ENCODE results near the gene FILIP1L. TPM values are rescaled to one million over a fixed set of nuclear protein-coding genes. Genes with fewer than 3 reads are reported as not detected.

Gene FILIP1L
- total and polyA plus RNA-seq, 2 of the 13 experiments (the other 11 are each of a cell fraction or from before 2014, with no cell fraction given): 8.1 to 187 TPM

DNA sequence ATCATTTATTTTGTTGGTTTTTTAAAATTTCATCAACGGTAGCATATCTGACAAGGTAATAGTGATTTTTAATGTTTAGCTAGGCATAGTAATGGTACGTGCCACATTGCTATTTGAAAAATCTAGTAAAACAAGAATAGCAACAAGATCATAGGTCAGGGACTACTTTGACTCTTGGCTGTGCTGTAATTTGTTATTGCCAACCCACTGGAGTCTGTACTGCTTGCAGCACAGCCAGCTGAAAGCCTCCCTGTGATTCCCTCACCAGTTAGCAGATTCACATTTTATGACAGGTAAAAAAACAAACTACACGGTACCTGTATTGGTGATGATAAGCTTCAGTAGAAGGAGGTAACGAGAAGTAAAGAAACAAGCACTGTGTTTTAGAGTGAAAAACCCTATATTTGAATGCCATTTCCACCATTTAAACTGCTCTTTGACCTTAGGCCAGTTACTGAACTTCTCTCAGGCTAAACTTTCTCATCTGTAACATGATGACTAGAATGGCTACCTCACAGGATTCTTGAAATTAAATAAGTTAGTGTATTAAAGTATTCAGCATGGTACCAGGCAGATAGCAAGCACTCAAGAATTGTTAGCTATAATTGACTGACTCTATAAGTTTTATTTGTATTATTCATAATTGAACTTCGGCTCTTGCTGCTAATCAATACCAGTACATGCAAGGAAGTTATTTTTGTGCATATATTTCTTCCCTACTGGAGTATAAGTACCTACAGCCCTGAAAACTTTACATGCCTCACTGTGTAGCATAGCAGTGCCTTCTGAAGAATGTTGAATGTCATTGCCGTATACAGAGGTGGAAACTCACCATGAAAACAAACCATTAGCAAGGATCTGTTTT, 16.1 kb downstream of the FILIP1L start (continued):
- TF ChIP-seq ZNF232 (CRISPR knock-in tag; IDR thresholded peaks at IDR 0.05; ENCODE audit: borderline replicate concordance) (no peak), TCF7 (IDR thresholded peaks at IDR 0.05; ENCODE audit: low read depth) (0 out of 2 replicates have a peak, but pooled peaks have one; percentile 20), IKZF1 (IDR thresholded peaks at IDR 0.05) (no peak), ADNP (CRISPR knock-in tag; IDR thresholded peaks at IDR 0.05) (no peak), KLF12 (CRISPR knock-in tag; IDR thresholded peaks at IDR 0.05; ENCODE audit: borderline replicate concordance) (no peak), GFI1 (CRISPR knock-in tag; IDR thresholded peaks at IDR 0.05; ENCODE audit: borderline replicate concordance) (no peak), NCOA2 (CRISPR knock-in tag; IDR thresholded peaks at IDR 0.05) (peak; percentile 57), MAFF (IDR thresholded peaks at IDR 0.05; ENCODE audit: low read depth, low read length) (no peak), PHF21A (CRISPR knock-in tag; IDR thresholded peaks at IDR 0.05) (peak; percentile 39; the same call in 1 of the 2 replicates), ZNF557 (CRISPR knock-in tag; IDR thresholded peaks at IDR 0.05) (no peak), RFXANK (CRISPR knock-in tag; IDR thresholded peaks at IDR 0.05) (no peak), SRY (CRISPR knock-in tag; IDR thresholded peaks at IDR 0.05) (no peak), ZNF160 (CRISPR knock-in tag; IDR thresholded peaks at IDR 0.05) (no peak), IKZF4 (CRISPR knock-in tag; IDR thresholded peaks at IDR 0.05; ENCODE audit: borderline replicate concordance, low read depth, not compliant biosample characterization) (no peak), FOXJ3 (CRISPR knock-in tag; IDR thresholded peaks at IDR 0.05; ENCODE audit: borderline replicate concordance) (peak; percentile 24; the same call in 1 of the 2 replicates), ZKSCAN8 (CRISPR knock-in tag; IDR thresholded peaks at IDR 0.05; ENCODE audit: borderline replicate concordance) (no peak; the same call in 1 of the 2 replicates)
- TF ChIP-seq, protein P1, sequence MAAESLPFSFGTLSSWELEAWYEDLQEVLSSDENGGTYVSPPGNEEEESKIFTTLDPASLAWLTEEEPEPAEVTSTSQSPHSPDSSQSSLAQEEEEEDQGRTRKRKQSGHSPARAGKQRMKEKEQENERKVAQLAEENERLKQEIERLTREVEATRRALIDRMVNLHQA (CRISPR knock-in tag; IDR thresholded peaks at IDR 0.05): no peak
- TF ChIP-seq, protein P2, sequence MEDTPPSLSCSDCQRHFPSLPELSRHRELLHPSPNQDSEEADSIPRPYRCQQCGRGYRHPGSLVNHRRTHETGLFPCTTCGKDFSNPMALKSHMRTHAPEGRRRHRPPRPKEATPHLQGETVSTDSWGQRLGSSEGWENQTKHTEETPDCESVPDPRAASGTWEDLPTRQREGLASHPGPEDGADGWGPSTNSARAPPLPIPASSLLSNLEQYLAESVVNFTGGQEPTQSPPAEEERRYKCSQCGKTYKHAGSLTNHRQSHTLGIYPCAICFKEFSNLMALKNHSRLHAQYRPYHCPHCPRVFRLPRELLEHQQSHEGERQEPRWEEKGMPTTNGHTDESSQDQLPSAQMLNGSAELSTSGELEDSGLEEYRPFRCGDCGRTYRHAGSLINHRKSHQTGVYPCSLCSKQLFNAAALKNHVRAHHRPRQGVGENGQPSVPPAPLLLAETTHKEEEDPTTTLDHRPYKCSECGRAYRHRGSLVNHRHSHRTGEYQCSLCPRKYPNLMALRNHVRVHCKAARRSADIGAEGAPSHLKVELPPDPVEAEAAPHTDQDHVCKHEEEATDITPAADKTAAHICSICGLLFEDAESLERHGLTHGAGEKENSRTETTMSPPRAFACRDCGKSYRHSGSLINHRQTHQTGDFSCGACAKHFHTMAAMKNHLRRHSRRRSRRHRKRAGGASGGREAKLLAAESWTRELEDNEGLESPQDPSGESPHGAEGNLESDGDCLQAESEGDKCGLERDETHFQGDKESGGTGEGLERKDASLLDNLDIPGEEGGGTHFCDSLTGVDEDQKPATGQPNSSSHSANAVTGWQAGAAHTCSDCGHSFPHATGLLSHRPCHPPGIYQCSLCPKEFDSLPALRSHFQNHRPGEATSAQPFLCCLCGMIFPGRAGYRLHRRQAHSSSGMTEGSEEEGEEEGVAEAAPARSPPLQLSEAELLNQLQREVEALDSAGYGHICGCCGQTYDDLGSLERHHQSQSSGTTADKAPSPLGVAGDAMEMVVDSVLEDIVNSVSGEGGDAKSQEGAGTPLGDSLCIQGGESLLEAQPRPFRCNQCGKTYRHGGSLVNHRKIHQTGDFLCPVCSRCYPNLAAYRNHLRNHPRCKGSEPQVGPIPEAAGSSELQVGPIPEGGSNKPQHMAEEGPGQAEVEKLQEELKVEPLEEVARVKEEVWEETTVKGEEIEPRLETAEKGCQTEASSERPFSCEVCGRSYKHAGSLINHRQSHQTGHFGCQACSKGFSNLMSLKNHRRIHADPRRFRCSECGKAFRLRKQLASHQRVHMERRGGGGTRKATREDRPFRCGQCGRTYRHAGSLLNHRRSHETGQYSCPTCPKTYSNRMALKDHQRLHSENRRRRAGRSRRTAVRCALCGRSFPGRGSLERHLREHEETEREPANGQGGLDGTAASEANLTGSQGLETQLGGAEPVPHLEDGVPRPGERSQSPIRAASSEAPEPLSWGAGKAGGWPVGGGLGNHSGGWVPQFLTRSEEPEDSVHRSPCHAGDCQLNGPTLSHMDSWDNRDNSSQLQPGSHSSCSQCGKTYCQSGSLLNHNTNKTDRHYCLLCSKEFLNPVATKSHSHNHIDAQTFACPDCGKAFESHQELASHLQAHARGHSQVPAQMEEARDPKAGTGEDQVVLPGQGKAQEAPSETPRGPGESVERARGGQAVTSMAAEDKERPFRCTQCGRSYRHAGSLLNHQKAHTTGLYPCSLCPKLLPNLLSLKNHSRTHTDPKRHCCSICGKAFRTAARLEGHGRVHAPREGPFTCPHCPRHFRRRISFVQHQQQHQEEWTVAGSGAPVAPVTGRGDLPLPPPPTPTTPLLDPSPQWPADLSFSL (CRISPR knock-in tag; IDR thresholded peaks at IDR 0.05): no peak
- TF ChIP-seq, protein P3, sequence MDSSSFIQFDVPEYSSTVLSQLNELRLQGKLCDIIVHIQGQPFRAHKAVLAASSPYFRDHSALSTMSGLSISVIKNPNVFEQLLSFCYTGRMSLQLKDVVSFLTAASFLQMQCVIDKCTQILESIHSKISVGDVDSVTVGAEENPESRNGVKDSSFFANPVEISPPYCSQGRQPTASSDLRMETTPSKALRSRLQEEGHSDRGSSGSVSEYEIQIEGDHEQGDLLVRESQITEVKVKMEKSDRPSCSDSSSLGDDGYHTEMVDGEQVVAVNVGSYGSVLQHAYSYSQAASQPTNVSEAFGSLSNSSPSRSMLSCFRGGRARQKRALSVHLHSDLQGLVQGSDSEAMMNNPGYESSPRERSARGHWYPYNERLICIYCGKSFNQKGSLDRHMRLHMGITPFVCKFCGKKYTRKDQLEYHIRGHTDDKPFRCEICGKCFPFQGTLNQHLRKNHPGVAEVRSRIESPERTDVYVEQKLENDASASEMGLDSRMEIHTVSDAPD (CRISPR knock-in tag; IDR thresholded peaks at IDR 0.05): no peak
- TF ChIP-seq, protein P4, sequence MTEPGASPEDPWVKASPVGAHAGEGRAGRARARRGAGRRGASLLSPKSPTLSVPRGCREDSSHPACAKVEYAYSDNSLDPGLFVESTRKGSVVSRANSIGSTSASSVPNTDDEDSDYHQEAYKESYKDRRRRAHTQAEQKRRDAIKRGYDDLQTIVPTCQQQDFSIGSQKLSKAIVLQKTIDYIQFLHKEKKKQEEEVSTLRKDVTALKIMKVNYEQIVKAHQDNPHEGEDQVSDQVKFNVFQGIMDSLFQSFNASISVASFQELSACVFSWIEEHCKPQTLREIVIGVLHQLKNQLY (CRISPR knock-in tag; IDR thresholded peaks at IDR 0.05): no peak
- TF ChIP-seq, protein P5, sequence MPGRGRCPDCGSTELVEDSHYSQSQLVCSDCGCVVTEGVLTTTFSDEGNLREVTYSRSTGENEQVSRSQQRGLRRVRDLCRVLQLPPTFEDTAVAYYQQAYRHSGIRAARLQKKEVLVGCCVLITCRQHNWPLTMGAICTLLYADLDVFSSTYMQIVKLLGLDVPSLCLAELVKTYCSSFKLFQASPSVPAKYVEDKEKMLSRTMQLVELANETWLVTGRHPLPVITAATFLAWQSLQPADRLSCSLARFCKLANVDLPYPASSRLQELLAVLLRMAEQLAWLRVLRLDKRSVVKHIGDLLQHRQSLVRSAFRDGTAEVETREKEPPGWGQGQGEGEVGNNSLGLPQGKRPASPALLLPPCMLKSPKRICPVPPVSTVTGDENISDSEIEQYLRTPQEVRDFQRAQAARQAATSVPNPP (CRISPR knock-in tag; IDR thresholded peaks at IDR 0.05): no peak

Measured in HepG2 (cell line).